ENCODE measurements around the gene DSCAML1.

DNA sequence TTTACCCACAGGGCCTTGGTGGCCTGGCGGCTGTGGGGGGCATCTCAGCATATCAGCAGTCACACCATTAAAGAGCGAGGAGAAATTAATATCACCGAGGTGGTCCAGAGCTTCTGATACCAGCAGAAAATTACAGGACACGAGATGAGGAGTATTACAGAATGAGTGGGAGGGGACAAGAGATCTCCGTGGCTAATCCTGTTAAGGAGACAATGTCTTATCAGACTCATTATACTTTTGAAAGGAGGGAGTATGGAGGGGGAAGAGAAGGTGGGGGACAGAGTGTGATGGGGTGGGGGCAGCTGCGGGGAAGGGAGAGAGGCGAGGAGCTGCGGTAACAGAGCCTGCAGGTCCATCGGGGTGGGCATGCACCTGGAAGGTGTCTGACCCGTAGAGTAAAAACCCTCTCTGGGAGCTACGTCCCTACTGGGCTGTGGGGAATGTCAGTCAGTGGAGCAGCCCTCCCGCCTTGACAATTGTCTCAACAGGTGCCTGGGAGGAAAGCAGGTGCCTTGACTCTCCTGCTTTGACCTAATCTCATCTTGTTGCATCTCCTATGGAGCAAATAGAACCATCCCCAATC, 245.2 kb downstream of the DSCAML1 start:
- TF ChIP-seq POLR2A (IDR thresholded peaks at IDR 0.05) (no peak), POLR2AphosphoS5 (IDR thresholded peaks at IDR 0.05) (no peak)
- TF ChIP-seq, protein P1, sequence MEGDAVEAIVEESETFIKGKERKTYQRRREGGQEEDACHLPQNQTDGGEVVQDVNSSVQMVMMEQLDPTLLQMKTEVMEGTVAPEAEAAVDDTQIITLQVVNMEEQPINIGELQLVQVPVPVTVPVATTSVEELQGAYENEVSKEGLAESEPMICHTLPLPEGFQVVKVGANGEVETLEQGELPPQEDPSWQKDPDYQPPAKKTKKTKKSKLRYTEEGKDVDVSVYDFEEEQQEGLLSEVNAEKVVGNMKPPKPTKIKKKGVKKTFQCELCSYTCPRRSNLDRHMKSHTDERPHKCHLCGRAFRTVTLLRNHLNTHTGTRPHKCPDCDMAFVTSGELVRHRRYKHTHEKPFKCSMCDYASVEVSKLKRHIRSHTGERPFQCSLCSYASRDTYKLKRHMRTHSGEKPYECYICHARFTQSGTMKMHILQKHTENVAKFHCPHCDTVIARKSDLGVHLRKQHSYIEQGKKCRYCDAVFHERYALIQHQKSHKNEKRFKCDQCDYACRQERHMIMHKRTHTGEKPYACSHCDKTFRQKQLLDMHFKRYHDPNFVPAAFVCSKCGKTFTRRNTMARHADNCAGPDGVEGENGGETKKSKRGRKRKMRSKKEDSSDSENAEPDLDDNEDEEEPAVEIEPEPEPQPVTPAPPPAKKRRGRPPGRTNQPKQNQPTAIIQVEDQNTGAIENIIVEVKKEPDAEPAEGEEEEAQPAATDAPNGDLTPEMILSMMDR (IDR thresholded peaks at IDR 0.05) = no peak
